HEK293 (cell line): ENCODE results near the gene RPP25L.

Experiments used
- CTCF ChIA-PET: fragments of 350-600 bp; formaldehyde crosslinking; extraction: SDS; loops from one replicate; lab custom pipeline; 2021; ENCODE audit warnings: antibody characterized with exemption; lab: Yijun Ruan, JAX
- POLR2A ChIA-PET: fragments of 300-600 bp; formaldehyde crosslinking; extraction: SDS; loops from one replicate; lab custom pipeline; 2020; ENCODE audit warnings: antibody characterized with exemption, inconsistent platforms; lab: Yijun Ruan, JAX
- H3K27ac ChIP-seq: fragments of 200-500 bp; sonication (Bioruptor generic); 2 replicates; pipeline ENCODE4 v1.5.1; 2014; ENCODE audit warnings: low read depth, low read length, control low read depth, inconsistent platforms; ENCODE audit errors: extremely low read depth
- H3K36me3 ChIP-seq, 2 experiments: fragments of 200-500 bp in 1 of 2; sonication (Bioruptor generic) in 1 of 2; 1 replicate in 1 of 2; 2 replicates in 1 of 2; pipeline ENCODE4 v1.5.1; 2014 to 2017; ENCODE audit warnings: inconsistent platforms in 2 of 2, low read length in 2 of 2; ENCODE audit not compliant: control insufficient read depth in 2 of 2, insufficient read depth in 1 of 2
- H3K4me1 ChIP-seq: fragments of 200-500 bp; sonication (Bioruptor generic); 2 replicates; pipeline ENCODE4 v1.5.1; 2014; ENCODE audit warnings: mild to moderate bottlenecking, low read length, inconsistent platforms; ENCODE audit not compliant: control insufficient read depth, insufficient read depth
- H3K4me3 ChIP-seq: 2 replicates; pipeline ENCODE4 v1.5.1; 2011; ENCODE audit warnings: low read depth, mild to moderate bottlenecking, control low read depth, low read length, moderate library complexity
- H3K9me3 ChIP-seq: fragments of 200-500 bp; sonication (Bioruptor generic); 2 replicates; pipeline ENCODE4 v1.5.1; 2014; ENCODE audit warnings: low read depth, low read length, inconsistent platforms; ENCODE audit not compliant: control insufficient read depth, insufficient read depth
- AEBP2 ChIP-seq: fragments of 450-650 bp; formaldehyde crosslinking; IDR thresholded peaks from 2 replicates; pipeline ENCODE4 v1.5.1; 2016; ENCODE audit warnings: missing biosample characterization, missing genetic modification characterization, borderline replicate concordance
- PRDM2 ChIP-seq: fragments of 450-650 bp; formaldehyde crosslinking; IDR thresholded peaks from 2 replicates; pipeline ENCODE4 v1.5.1; 2016; ENCODE audit warnings: missing biosample characterization, missing genetic modification characterization, borderline replicate concordance
- SETDB1 ChIP-seq: IDR thresholded peaks from one replicate; pipeline ENCODE4 v1.6.1; 2017; ENCODE audit warnings: mild to moderate bottlenecking, low read length, moderate library complexity, mixed read lengths; ENCODE audit not compliant: insufficient read length
- YY2 ChIP-seq: fragments of 450-650 bp; formaldehyde crosslinking; IDR thresholded peaks from 2 replicates; pipeline ENCODE4 v1.5.1; 2016; ENCODE audit warnings: missing biosample characterization, missing genetic modification characterization
- ZBTB6 ChIP-seq: fragments of 450-650 bp; formaldehyde crosslinking; IDR thresholded peaks from 2 replicates; pipeline ENCODE4 v1.5.1; 2017; ENCODE audit warnings: missing biosample characterization, missing genetic modification characterization
- ZNF112 ChIP-seq: fragments of 450-650 bp; formaldehyde crosslinking; IDR thresholded peaks from 2 replicates; pipeline ENCODE4 v1.5.0; 2017; ENCODE audit warnings: missing biosample characterization, missing genetic modification characterization
- ZNF138 ChIP-seq: fragments of 450-650 bp; formaldehyde crosslinking; IDR thresholded peaks from 2 replicates; pipeline ENCODE4 v1.5.1; 2016; ENCODE audit warnings: missing biosample characterization, missing genetic modification characterization, borderline replicate concordance
- ZNF350 ChIP-seq: fragments of 450-650 bp; formaldehyde crosslinking; IDR thresholded peaks from 2 replicates; pipeline ENCODE4 v1.5.0; 2017; ENCODE audit warnings: missing biosample characterization, mild to moderate bottlenecking, missing genetic modification characterization
- ZNF391 ChIP-seq: fragments of 450-650 bp; formaldehyde crosslinking; IDR thresholded peaks from 2 replicates; pipeline ENCODE4 v1.5.1; 2016; ENCODE audit warnings: low read depth, missing biosample characterization, missing genetic modification characterization, borderline replicate concordance
- ZNF404 ChIP-seq: fragments of 450-650 bp; formaldehyde crosslinking; IDR thresholded peaks from 2 replicates; pipeline ENCODE4 v1.5.1; 2017; ENCODE audit warnings: missing biosample characterization, missing genetic modification characterization
- ZNF426 ChIP-seq: fragments of 450-650 bp; formaldehyde crosslinking; IDR thresholded peaks from 2 replicates; pipeline ENCODE4 v1.5.1; 2017; ENCODE audit warnings: missing biosample characterization, missing genetic modification characterization, mild to moderate bottlenecking, inconsistent platforms, moderate library complexity
- ZNF549 ChIP-seq: fragments of 450-650 bp; IDR thresholded peaks from 2 replicates; pipeline ENCODE4 v1.5.1; 2018; ENCODE audit warnings: missing biosample characterization, missing genetic modification characterization, mild to moderate bottlenecking, inconsistent platforms, moderate library complexity
- ZNF585B ChIP-seq: fragments of 450-650 bp; formaldehyde crosslinking; IDR thresholded peaks from 2 replicates; pipeline ENCODE4 v1.5.1; 2016; ENCODE audit warnings: missing biosample characterization, missing genetic modification characterization
- ZNF707 ChIP-seq: fragments of 450-650 bp; formaldehyde crosslinking; IDR thresholded peaks from 2 replicates; pipeline ENCODE4 v1.5.1; 2016; ENCODE audit warnings: missing biosample characterization, missing genetic modification characterization
- ZNF76 ChIP-seq: fragments of 450-650 bp; formaldehyde crosslinking; IDR thresholded peaks from 2 replicates; pipeline ENCODE4; 2016; ENCODE audit warnings: low read depth, missing biosample characterization, missing genetic modification characterization, borderline replicate concordance
- ZNF843 ChIP-seq: fragments of 450-650 bp; formaldehyde crosslinking; IDR thresholded peaks from 2 replicates; pipeline ENCODE4 v1.5.1; 2016; ENCODE audit warnings: missing biosample characterization, missing genetic modification characterization
- ZXDB ChIP-seq: fragments of 450-650 bp; formaldehyde crosslinking; IDR thresholded peaks from 2 replicates; pipeline ENCODE4 v1.5.1; 2016; ENCODE audit warnings: missing biosample characterization, missing genetic modification characterization
- TF ChIP-seq, protein P1 (sequence below): fragments of 450-650 bp; formaldehyde crosslinking; IDR thresholded peaks from 2 replicates; pipeline ENCODE4 v1.5.1; 2016; ENCODE audit warnings: missing biosample characterization, missing genetic modification characterization, borderline replicate concordance

The RPP25L gene

GRCh38 chr9:34644766-34645314, 32.9 kb upstream of the RPP25L start:
- Histone ChIP-seq H3K27ac (no peak overlapping the region), H3K4me3 (no peak overlapping the region), H3K4me1 (no peaks in the 10 kb centered on the region; the same call in 1 of the 2 replicates), H3K36me3 (peaks cover 0 to 26% of the 10 kb centered on the region in 2 experiments; a peak in 2 of 3 replicates), H3K9me3 (no peaks in the 10 kb centered on the region)
- TF ChIP-seq PRDM2 (tag by site-specific recombination) (no peak), ZBTB6 (tag by site-specific recombination) (no peak), SETDB1 (no peak), ZNF76 (tag by site-specific recombination) (no peak), ZXDB (tag by site-specific recombination) (no peak), AEBP2 (tag by site-specific recombination) (no peak), ZNF391 (tag by site-specific recombination) (no peak), ZNF549 (tag by site-specific recombination) (no peak), ZNF707 (tag by site-specific recombination) (no peak), ZNF404 (no peak), YY2 (tag by site-specific recombination) (no peak), ZNF350 (tag by site-specific recombination) (no peak), ZNF843 (tag by site-specific recombination) (no peak), ZNF426 (tag by site-specific recombination) (no peak), ZNF585B (tag by site-specific recombination) (no peak), ZNF112 (no peak), ZNF138 (tag by site-specific recombination) (no peak)
- TF ChIP-seq, protein P1, sequence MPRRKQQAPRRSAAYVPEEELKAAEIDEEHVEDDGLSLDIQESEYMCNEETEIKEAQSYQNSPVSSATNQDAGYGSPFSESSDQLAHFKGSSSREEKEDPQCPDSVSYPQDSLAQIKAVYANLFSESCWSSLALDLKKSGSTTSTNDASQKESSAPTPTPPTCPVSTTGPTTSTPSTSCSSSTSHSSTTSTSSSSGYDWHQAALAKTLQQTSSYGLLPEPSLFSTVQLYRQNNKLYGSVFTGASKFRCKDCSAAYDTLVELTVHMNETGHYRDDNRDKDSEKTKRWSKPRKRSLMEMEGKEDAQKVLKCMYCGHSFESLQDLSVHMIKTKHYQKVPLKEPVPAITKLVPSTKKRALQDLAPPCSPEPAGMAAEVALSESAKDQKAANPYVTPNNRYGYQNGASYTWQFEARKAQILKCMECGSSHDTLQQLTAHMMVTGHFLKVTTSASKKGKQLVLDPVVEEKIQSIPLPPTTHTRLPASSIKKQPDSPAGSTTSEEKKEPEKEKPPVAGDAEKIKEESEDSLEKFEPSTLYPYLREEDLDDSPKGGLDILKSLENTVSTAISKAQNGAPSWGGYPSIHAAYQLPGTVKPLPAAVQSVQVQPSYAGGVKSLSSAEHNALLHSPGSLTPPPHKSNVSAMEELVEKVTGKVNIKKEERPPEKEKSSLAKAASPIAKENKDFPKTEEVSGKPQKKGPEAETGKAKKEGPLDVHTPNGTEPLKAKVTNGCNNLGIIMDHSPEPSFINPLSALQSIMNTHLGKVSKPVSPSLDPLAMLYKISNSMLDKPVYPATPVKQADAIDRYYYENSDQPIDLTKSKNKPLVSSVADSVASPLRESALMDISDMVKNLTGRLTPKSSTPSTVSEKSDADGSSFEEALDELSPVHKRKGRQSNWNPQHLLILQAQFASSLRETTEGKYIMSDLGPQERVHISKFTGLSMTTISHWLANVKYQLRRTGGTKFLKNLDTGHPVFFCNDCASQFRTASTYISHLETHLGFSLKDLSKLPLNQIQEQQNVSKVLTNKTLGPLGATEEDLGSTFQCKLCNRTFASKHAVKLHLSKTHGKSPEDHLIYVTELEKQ (tag by site-specific recombination), result no peak
- POLR2A ChIA-PET, result interaction anchor here (0.5 to 5.7 kb wide), 3 partner anchors 9 to 470 kb away, joined by 3 to 90 read pairs (median 4); partner anchors contain the start of gene SIGMAR1
- CTCF ChIA-PET, result interaction anchor here (0.7 to 13.3 kb wide), 8 partner anchors 9 to 350 kb away, joined by 3 to 125 read pairs (median 4); partner anchors contain the start of gene SIGMAR1
